Activated CD4-positive, alpha-beta T cell treated with anti-CD3 and anti-CD28 coated beads for 4 hours (primary cell): ENCODE results near the gene SEC24D.
"Not testable (repeated sequence)": the region's sequence is repeated elsewhere in the genome, so short reads cannot be mapped to it uniquely, and the experiment has no call there.

ENCODE experiments used
- DNase-seq, 2 donors: peaks; one replicate each; pipeline ENCODE4 v3.0.0-alpha.2; 2020

The SEC24D gene, protein sequence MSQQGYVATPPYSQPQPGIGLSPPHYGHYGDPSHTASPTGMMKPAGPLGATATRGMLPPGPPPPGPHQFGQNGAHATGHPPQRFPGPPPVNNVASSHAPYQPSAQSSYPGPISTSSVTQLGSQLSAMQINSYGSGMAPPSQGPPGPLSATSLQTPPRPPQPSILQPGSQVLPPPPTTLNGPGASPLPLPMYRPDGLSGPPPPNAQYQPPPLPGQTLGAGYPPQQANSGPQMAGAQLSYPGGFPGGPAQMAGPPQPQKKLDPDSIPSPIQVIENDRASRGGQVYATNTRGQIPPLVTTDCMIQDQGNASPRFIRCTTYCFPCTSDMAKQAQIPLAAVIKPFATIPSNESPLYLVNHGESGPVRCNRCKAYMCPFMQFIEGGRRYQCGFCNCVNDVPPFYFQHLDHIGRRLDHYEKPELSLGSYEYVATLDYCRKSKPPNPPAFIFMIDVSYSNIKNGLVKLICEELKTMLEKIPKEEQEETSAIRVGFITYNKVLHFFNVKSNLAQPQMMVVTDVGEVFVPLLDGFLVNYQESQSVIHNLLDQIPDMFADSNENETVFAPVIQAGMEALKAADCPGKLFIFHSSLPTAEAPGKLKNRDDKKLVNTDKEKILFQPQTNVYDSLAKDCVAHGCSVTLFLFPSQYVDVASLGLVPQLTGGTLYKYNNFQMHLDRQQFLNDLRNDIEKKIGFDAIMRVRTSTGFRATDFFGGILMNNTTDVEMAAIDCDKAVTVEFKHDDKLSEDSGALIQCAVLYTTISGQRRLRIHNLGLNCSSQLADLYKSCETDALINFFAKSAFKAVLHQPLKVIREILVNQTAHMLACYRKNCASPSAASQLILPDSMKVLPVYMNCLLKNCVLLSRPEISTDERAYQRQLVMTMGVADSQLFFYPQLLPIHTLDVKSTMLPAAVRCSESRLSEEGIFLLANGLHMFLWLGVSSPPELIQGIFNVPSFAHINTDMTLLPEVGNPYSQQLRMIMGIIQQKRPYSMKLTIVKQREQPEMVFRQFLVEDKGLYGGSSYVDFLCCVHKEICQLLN

GRCh38 chr4:118835571-118836300 lies at the start of gene SEC24D:
Gene SEC24D (minus strand): TSS chr4:118836126. CDS start chr4:118833696, 2,430 bp downstream.
- peak; percentile 78 to 82 for DNase-seq

DNA sequence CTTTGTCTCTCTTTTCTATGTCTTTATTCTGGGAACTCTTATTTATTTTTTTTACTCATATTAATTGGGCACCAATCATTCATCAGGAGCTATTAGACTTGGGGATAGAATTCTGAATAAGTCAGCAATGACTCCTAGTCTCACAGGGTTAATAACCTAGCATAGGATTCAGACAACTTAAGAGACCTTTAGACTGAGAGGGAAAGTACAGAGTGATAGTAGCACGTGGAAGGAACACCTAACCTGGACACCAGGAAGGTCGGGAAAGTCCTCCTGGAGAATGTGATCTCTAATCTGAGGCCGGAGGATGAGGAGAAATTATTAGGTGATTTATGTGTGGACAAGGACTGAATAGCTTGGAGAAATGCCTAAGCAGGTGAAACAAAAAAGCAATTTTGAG lies 48.8 kb upstream of the SEC24D start:
- no peak for DNase-seq

GRCh38 chr4:118883861-118884260 lies 47.9 kb upstream of the SEC24D start:
- DNase-seq, result no peak

- no peak for DNase-seq
Measured at GRCh38 chr4:118881512-118882146, 45.7 kb upstream of the SEC24D start.

- DNase-seq, result no peak
Measured at GRCh38 chr4:118879409-118879808, 43.5 kb upstream of the SEC24D start.

DNA sequence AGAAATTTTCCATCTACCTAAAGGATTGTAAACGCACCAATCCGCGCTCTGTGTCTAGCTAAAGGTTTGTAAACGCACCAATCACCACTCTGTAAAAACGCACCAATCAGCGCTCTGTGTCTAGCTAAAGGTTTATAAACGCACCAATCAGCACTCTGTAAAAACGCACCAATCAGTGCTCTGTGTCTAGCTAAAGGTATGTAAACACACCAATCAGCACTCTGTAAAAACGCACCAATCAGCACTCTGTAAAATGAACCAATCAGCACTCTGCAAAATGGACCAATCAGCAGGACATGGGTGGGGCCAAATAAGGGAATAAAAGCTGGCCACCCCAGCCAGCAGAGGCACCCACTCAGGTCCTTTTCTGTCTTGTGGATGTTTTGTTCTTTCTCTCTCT lies 42.6 kb upstream of the SEC24D start:
- DNase-seq, result not testable (repeated sequence)

GRCh38 chr4:118877797-118878196 lies 41.9 kb upstream of the SEC24D start:
- no peak for DNase-seq

DNA sequence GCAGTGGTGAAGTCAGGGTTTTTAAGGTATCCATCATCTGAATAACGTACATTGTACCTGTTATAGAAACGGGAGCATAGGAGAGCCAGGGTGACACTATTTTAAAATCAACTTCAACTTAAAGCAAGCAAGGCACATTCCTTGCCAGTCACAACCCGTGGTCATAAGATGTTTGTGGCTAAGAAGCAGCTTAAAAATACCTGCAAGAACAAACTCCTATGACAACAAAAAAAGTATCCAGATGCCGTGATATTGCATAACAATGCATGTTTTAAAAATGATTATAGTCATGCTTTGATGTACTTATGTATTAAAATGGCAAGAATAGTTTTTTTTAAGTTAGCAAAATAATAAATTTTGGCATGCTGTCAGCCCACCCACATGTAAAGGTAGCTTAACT lies 36.3 kb upstream of the SEC24D start:
- DNase-seq, result no peak

GRCh38 chr4:118869808-118870342 lies 33.9 kb upstream of the SEC24D start:
- no peak for DNase-seq

- DNase-seq, result no peak
Measured at GRCh38 chr4:118867311-118868067, 31.6 kb upstream of the SEC24D start.

DNA sequence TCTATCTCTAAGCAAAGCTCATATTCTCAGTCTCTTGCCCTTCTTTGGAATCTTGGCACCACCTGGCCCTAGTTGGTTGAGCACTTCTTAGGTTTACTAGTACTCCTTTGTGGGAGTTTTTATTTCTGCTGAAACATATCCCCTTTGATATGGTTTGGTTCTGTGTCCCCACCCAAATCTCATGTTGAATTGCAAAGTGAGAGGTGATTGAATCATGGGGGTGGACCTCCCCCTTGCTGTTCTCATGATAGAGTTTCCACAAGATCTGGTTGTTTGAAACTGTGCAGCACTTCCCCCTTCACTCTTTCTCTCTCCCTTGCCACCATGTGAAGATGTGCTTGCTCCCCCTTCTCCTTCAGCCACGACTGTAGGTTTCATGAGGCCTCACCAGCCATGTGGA lies 30.5 kb upstream of the SEC24D start:
- DNase-seq, result no peak

DNA sequence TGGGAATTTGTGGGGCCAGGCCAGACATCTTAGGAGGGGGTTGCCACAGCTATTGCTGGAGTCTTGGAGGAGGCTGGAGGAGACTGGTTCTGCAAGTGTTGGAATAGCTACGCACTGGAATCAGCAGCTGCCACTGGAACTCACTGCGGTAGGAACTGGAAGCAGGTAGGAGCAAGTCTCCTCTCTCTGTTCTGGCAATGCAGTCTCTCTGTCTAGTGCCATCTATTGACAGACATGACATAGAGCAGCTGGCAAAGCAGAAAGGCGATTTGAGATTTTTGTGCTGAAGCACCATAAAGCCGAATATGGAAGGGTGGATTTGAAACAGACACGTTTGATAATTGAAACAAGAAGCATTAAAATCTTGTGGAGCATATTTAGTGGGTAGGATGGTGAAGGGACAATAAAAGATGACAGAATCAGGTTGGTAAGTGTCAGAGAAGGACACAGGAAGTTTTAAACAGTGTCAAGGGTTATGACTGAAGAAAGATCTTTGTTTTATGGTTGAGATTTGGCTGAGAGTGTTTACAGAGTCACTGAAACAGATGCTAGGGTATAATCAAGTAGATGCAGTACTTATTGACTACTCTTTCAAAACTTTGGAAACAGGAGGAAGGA lies 29.3 kb upstream of the SEC24D start:
- peak in 1 of 2 donors; percentile 7 for DNase-seq

GRCh38 chr4:118858779-118859178 lies 22.9 kb upstream of the SEC24D start:
- no peak for DNase-seq

DNA sequence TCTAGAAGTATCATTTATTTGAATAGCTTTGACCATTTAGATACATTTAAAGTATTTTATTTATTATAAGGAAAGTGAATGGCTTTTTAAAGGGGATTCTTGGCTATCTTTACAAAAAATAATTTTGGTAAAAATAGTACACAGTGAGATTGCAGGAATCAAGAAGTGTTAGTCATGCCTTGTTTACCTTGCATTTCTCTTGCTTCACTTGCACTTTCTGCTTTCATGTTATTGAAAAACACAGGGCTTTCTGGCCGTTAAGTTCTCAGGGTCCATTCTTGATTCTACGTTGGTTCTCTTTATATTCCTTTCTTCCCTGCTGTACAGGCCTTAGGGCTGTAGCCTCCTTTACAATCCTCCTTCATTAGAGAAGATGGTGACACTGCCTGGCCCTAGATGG lies 21.8 kb upstream of the SEC24D start:
- DNase-seq, result no peak

GRCh38 chr4:118850488-118851173 lies 14.7 kb upstream of the SEC24D start:
- DNase-seq, result peak; percentile 47 to 51

- no peak for DNase-seq
Measured at GRCh38 chr4:118849867-118850487, 14.1 kb upstream of the SEC24D start.

GRCh38 chr4:118848901-118849300 lies 13.0 kb upstream of the SEC24D start:
- no peak for DNase-seq

DNA sequence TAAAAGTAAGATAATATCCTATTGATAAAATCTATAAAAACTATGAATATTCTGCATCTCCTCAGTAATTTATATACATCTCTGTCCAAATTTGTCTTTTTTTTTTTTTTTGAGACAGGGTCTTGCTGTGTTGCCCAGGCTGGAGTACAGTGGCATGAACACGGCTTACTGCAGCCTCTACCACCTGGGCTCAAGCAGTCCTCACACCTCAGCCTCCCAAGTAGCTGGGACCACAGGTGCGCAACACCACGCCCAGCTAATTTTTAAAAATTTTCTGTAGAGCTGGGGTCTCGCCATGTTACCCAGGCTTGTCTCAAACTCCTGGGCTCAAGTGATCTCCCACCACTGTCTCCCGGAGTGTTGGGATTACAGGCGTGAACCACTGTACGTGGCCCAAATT lies 12.3 kb upstream of the SEC24D start:
- DNase-seq, result no peak

DNA sequence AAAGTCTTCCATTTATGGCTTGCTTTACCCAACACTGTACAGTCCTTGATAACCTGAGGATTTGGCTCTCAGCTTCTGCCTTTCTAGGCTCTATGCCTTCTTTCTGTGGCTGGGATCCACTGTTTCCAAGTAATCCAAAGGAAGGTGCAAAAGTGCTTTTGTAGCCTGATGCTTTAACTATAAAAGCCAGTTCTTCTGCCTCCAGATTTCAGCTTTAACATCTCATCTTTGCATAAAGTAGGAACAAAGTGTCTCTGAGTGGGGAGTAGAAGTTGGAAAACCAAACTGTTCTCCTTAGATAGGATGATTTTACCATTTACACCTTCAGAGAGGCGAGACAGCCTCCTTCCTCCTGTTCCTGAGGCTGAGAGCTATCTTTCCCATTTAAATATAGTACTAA lies 11.1 kb upstream of the SEC24D start:
- no peak for DNase-seq

DNA sequence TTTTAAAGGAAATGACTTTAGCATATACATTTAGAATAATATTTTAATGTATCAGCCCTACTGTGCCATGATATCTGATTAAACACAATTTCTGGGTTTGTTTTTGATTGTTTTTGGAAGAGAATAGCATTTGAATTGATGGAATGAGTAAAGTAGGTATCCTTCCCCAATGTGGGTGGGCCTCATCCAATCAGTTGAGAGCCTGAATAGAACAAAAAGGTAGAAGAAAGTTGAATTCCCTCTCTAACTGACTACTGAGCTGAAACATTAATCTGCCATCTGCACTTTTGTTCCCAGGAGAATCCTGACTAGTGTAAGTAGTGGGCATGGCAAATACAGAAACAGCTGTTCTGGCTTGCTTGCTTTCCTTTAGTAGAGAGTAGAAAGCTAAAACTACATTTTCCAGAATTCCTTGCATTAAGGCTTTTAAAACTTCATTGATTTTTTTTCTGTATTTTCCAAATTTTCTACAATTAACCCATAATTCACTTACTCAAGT lies 9.7 kb upstream of the SEC24D start:
- no peak for DNase-seq
